Fibroblast of skin of right quadriceps (primary cell): ENCODE results near the gene ATRNL1.
A peak's percentile ranks its signal among the peaks of the same experiment; 100 is the strongest.
"Not testable (repeated sequence)": the region's sequence is repeated elsewhere in the genome, so short reads cannot be mapped to it uniquely, and the experiment has no call there.

Experiments used
- DNase-seq: peaks from one replicate; pipeline ENCODE4 v3.0.0-alpha.2; 2013

ATRNL1 gene

GRCh38 chr10:115432188-115432819, 339.1 kb downstream of the ATRNL1 start:
- peak; percentile 14 for DNase-seq

DNA sequence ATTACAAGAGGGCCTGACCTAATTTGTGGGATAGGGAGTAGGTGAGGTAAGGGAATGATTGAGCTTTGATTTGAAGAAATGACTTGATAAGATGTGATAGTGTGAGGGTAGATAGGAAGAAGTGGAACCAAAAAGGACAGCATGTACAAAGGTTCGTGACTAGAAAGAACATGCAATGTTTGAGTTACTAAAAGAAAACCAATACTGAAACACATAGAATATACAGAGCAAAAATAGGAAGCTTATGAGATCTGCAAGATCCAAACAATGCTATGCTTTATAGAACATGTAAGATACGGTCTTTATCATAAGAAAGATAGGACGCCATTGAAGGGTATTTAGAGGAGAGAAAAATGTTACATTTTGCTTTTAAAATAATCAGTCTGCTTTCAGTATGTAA, 343.8 kb downstream of the ATRNL1 start:
- DNase-seq = no peak

DNA sequence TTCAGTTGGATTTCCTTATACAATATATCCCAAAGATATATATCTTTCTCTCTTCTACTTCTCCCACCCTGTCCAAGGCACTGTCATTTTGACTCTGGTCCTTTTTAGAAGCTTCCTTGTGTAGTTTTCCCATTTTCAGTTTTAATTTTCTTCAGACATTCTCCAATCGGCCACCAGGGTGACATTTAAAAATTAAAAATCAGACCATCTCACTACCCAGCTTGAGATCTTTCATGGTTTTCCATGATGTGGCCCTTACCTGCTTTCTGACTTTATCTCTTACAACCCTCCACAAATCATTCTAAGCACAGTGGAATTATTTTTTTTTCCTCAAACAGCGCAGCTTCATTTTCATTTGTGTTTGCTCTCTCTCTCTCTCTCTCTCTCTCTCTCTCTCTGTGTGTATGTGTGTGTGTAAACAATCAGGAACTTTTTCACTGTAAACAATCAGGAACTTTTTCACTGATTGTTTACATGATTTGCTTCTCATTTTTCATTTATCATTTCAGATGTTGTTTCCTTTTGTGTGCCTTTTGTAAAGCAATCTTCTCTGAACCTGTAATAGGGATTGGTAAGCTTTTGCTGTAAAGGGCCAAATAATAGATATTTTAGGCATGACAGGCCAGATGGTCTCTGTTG, 348.9 kb downstream of the ATRNL1 start:
- DNase-seq = no peak

GRCh38 chr10:115456812-115457211, 363.6 kb downstream of the ATRNL1 start:
- no peak for DNase-seq

DNA sequence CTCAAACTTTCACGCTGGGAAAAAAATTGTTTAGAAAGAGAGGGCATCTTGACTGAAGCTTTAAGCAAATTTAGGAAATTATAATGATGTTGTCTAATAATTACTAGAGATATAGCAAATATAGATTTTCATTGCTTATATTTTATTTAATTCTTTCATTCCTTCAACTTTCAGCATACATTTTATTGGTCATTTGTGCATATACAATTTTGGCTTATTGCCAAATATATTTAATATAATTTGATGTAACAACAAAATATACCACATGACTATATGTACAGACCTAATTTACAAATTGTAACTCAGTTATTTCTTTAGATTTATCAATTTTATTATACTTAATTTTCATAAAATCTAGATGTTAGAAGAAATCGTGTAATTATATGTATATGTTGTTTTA, 390.1 kb downstream of the ATRNL1 start:
- DNase-seq = no peak

GRCh38 chr10:115491526-115492140, 398.5 kb downstream of the ATRNL1 start:
- DNase-seq = no peak

- no peak for DNase-seq
Observed at GRCh38 chr10:115503546-115503945, 410.4 kb downstream of the ATRNL1 start.

DNA sequence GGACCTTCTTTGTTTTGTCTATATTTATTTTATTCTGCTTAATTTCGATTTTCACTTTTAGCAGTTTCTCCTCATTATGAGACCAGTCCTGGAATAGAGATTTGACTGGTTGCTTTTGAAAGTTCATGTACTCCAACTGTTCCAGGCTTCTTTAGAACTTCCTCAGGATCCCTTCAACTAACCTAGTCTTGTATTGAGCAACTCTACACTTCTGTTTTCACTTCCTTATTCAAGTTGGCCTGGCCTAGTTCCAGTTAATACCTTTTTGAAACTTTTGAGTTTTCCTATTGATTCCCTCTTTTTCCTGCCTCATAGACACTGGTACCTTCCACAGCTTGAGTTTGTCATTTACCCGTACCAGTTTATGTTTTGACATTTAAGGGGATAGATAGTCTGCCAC, 421.7 kb downstream of the ATRNL1 start:
- DNase-seq = no peak

GRCh38 chr10:115525141-115525540, 432.0 kb downstream of the ATRNL1 start:
- no peak for DNase-seq

- not testable (repeated sequence) for DNase-seq
Observed at GRCh38 chr10:115527682-115528081, 434.5 kb downstream of the ATRNL1 start.

- not testable (repeated sequence) for DNase-seq
Observed at GRCh38 chr10:115536401-115536800, 443.2 kb downstream of the ATRNL1 start.

DNA sequence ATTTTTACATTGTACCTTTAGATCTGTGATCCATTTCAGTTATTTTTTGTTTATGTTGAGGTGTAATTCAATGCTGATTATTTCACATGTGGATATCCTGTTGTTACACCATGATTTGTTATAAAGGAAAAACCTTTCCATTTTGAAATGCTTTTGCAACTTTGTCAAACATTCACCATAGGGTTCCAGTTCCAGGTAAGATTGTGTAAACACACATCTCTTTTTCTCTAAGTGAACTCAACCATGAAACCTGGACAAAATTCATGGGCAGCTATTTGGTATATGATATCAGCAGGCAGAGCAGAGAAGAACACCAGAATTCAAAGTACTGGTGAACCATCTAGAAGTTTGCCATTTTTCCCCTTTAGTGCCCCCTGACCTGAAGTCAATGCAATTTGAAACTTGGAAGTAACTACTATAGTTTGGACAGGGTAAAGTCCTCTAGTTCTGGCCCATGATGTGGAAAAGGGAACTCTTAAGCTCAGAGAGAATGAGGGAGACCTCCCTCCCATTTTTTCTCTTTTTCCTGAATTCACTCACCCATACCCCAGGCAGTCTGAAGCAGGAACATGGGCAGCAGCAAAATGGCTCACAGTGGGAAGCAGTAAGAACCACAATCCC, 446.1 kb downstream of the ATRNL1 start:
- DNase-seq = no peak

GRCh38 chr10:115555887-115556402, 462.8 kb downstream of the ATRNL1 start:
- no peak for DNase-seq

DNA sequence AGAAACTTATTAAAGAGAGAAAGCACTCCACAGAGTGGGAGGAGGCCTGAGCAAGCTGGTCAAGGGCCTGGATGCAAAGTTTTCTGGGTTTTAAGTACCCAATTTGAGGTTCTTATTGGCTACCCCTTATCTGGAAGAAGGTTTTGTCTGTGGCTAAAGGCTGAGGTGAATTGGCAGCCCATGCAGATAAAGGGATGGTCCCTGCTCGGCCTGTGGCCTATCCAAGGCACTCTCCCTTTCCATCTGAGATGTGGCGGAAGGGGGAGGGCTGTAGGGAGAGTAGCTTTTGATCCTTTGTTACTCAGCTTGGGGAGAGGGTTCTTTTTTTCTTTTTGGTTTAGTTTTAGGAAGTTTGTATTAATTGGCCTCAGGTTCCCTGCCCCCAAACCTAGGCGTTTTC, 465.1 kb downstream of the ATRNL1 start:
- DNase-seq = no peak

DNA sequence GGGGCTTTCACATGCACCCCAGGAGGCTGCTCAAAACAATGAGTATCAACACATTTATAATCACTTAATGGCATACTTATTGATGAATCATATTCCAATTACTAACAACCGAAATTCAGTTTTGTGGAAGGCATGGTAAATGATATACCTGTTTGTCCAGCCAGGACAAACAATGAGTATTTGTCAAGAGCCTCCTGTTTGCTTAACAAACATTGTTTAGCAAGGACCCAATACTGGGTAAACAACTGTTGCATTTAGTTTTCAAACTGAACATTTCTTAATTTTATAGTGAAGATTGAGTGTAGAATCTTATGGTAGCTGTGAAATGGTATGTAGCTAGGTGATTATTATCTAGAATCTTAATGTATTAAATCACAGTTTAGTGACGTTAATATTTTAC, 473.7 kb downstream of the ATRNL1 start:
- DNase-seq = no peak

GRCh38 chr10:115572740-115573455, 479.7 kb downstream of the ATRNL1 start:
- DNase-seq = no peak

- DNase-seq = no peak
Observed at GRCh38 chr10:115580239-115580638, 487.1 kb downstream of the ATRNL1 start.

DNA sequence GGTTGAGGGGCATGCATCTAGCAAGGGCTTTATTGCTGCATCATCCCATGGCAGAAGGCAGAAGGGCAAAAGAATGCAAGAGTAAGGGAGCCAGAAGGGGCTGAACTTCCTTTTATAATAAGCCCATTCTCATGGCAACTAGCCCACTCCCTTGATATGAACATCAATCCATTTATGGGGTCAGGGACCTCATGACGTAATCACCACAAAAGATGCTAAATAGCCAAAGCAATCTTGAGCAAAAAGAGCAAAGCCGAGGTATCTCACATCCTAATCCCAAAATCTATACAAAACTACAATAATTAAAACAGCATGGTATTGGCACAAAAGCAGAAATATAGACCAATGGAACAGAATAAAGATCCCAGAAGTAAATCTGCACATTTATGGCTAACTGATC, 499.9 kb downstream of the ATRNL1 start:
- no peak for DNase-seq

- peak; percentile 44 for DNase-seq
Observed at GRCh38 chr10:115604627-115605026, 511.5 kb downstream of the ATRNL1 start.

- DNase-seq = peak; percentile 67
Observed at GRCh38 chr10:115606086-115606485, 512.9 kb downstream of the ATRNL1 start.

- DNase-seq = no peak
Observed at GRCh38 chr10:115606741-115607140, 513.6 kb downstream of the ATRNL1 start.

GRCh38 chr10:115624448-115624847, 531.3 kb downstream of the ATRNL1 start:
- peak; percentile 57 for DNase-seq

DNA sequence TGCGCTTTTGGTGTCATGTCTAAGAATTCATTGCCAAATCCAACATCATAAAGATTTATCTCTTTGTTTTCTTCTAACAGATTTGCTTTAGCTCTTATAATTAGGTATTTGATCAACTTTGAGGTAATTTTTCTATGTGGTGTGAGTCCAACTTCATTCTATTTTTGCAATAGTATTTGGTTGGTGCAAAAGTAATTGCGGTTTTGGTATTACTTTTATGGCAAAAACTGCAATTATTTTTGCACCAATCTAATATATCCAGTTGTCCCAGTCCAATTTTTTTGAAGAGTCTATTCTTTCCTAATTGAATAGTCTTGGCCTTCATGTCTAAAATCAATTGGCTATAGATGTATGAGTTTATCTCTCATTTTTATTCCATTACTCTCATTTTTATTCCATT, 535.5 kb downstream of the ATRNL1 start:
- no peak for DNase-seq
